SK-N-SH treated with all-trans-retinoic acid at 6 μM for 48 hours (cell line): Measurements from ENCODE around the gene INTS15.

Experiments
- ARNTL ChIP-seq: fragments of 450-650 bp; formaldehyde crosslinking; IDR thresholded peaks from 2 replicates; pipeline ENCODE4 v1.5.0; 2020; ENCODE audit warnings: low read depth, mild to moderate bottlenecking, moderate library complexity, borderline replicate concordance
- BACH2 ChIP-seq: fragments of 250-450 bp; sonication (Bioruptor Pico); IDR thresholded peaks from 2 replicates; pipeline ENCODE4 v1.9.0; 2021; ENCODE audit warnings: mild to moderate bottlenecking, borderline replicate concordance
- GLIS3 ChIP-seq: fragments of 250-450 bp; sonication (Bioruptor Pico); IDR thresholded peaks from 2 replicates; pipeline ENCODE4 v1.5.0; 2020; ENCODE audit warnings: mild to moderate bottlenecking, moderate library complexity
- ISL1 ChIP-seq: fragments of 250-450 bp; sonication (Bioruptor Pico); IDR thresholded peaks from 2 replicates; pipeline ENCODE4 v2.1.2; 2022; ENCODE audit warnings: mild to moderate bottlenecking, moderate library complexity
- OSR1 ChIP-seq: fragments of 250-450 bp; sonication (Bioruptor Pico); IDR thresholded peaks from 2 replicates; pipeline ENCODE4 v1.8.0; 2022; ENCODE audit warnings: moderate library complexity, mild to moderate bottlenecking, inconsistent platforms
- PPARA ChIP-seq: fragments of 250-450 bp; sonication (Bioruptor Pico); IDR thresholded peaks from 2 replicates; pipeline ENCODE4 v1.5.0; 2020; ENCODE audit warnings: mild to moderate bottlenecking, borderline replicate concordance
- RARB ChIP-seq: fragments of 250-450 bp; sonication (Bioruptor Pico); IDR thresholded peaks from 2 replicates; pipeline ENCODE4 v1.8.0; 2021; ENCODE audit warnings: mild to moderate bottlenecking, moderate library complexity
- TOX ChIP-seq: fragments of 250-450 bp; sonication (Bioruptor Pico); IDR thresholded peaks from 2 replicates; pipeline ENCODE4 v1.8.0; 2021; ENCODE audit warnings: mild to moderate bottlenecking, moderate library complexity, borderline replicate concordance
- ZFP3 ChIP-seq: fragments of 250-450 bp; sonication (Bioruptor Pico); IDR thresholded peaks from 2 replicates; pipeline ENCODE4 v1.5.0; 2020; ENCODE audit warnings: mild to moderate bottlenecking, moderate library complexity
- TF ChIP-seq, protein P1 (sequence below): fragments of 250-450 bp; sonication (Bioruptor Pico); IDR thresholded peaks from 2 replicates; pipeline ENCODE4 v1.8.0; 2020; ENCODE audit warnings: mild to moderate bottlenecking, moderate library complexity, borderline replicate concordance
- TF ChIP-seq, protein P2 (sequence below): fragments of 250-450 bp; sonication (Bioruptor Pico); IDR thresholded peaks from 2 replicates; pipeline ENCODE4 v1.8.0; 2021; ENCODE audit warnings: low read depth, mild to moderate bottlenecking, moderate library complexity, borderline replicate concordance

DNA sequence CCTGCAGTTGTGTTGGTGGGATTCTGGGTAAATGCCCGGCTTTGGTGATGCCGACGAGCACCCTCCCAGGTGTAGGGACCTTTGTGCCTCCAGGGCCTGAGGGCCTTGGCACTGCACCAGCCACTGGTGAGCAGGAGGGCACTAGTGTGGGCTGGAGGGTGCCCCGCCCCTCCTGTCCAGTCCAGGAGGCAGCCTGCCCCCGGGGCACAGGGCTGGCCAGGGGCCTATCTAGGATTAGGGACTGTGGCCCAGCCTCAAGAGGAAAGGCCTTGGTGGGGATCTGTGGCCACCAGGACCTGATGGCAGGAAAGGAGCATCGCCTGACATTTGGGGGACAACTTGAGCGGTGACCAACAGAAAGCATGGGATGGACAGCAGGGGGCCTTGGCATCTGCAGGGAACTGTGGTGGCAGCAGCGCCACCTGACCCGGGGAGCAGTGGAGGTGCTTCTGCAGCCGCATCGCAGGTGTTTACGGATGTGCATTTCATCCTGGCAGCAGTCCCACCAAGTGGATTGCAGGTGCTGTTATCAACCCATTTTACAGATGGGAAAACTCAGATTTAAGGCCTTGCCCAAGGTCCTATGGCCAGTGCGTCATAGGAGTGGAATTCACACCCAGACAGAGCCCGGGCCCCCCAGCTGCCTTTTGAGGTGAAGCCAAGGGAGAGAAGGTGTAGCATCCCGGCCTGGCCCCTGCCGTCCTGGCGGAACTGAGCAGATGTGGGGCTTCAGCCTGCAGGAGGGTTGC, 58.4 kb downstream of the INTS15 start:
- TF ChIP-seq ARNTL: no peak
- TF ChIP-seq, protein P1, sequence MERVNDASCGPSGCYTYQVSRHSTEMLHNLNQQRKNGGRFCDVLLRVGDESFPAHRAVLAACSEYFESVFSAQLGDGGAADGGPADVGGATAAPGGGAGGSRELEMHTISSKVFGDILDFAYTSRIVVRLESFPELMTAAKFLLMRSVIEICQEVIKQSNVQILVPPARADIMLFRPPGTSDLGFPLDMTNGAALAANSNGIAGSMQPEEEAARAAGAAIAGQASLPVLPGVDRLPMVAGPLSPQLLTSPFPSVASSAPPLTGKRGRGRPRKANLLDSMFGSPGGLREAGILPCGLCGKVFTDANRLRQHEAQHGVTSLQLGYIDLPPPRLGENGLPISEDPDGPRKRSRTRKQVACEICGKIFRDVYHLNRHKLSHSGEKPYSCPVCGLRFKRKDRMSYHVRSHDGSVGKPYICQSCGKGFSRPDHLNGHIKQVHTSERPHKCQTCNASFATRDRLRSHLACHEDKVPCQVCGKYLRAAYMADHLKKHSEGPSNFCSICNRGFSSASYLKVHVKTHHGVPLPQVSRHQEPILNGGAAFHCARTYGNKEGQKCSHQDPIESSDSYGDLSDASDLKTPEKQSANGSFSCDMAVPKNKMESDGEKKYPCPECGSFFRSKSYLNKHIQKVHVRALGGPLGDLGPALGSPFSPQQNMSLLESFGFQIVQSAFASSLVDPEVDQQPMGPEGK: no peak
- no peak for TF ChIP-seq PPARA (CRISPR knock-in tag)
- TF ChIP-seq ISL1 (CRISPR knock-in tag): no peak
- no peak for TF ChIP-seq ZFP3 (CRISPR knock-in tag)
- no peak for TF ChIP-seq TOX (CRISPR knock-in tag)
- no peak for TF ChIP-seq OSR1 (CRISPR knock-in tag)
- TF ChIP-seq GLIS3 (CRISPR knock-in tag): no peak
- TF ChIP-seq, protein P2, sequence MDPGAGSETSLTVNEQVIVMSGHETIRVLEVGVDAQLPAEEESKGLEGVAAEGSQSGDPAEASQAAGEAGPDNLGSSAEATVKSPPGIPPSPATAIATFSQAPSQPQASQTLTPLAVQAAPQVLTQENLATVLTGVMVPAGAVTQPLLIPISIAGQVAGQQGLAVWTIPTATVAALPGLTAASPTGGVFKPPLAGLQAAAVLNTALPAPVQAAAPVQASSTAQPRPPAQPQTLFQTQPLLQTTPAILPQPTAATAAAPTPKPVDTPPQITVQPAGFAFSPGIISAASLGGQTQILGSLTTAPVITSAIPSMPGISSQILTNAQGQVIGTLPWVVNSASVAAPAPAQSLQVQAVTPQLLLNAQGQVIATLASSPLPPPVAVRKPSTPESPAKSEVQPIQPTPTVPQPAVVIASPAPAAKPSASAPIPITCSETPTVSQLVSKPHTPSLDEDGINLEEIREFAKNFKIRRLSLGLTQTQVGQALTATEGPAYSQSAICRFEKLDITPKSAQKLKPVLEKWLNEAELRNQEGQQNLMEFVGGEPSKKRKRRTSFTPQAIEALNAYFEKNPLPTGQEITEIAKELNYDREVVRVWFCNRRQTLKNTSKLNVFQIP (CRISPR knock-in tag): no peak
- TF ChIP-seq RARB (CRISPR knock-in tag): no peak
- TF ChIP-seq BACH2: no peak
